ENCODE measurements around the gene SLC35F3.

GRCh38 chr1:234022302-234022701 is 117.8 kb downstream of the SLC35F3 start:
- TF ChIP-seq CTCF (IDR thresholded peaks at IDR 0.05) (no peak), POLR2AphosphoS5 (IDR thresholded peaks at IDR 0.05; ENCODE audit: insufficient read depth in 1 of 2, low read depth in 1 of 2) (no peak)
